ENCODE results near the gene ZNF117.
"Not testable (repeated sequence)": the region's sequence is repeated elsewhere in the genome, so short reads cannot be mapped to it uniquely, and the experiment has no call there.

Gene ZNF117

DNA sequence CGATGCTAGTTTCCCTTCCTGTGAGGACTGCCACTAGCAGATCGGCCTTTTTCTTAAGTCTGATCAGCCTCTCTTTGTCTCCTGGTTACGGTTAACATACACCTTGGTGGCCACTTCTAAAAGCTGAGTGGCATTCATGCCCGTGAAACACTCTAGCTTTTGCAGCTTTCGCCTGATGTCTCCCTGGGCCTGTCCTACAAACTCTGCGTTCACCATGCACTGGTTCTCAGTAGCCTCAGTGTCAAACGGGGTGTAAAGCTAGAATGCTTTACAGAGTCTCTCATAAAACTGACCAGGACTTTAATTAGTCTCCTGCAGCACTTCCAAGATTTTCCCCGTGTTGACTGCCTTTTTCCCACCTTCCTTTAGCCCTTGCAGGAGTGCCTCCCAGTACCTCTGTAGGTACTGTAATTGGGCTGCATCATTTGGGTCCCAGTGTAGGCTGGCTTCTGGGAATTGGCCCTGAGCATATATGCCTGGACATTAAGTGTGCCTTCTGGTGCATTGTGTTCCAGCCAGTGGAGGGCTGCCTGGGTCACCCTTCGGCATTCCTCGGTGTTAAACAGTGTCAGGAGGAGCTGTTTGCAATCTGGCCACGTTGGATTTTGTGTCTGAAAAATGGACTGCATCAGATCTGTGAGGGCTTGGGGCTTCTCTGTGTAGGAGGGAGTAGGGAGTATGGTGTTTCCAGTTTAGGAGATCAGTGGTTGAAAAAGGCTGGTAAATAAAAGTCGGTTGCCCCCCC, 6.5 kb upstream of the ZNF117 start:
- no peak for DNase-seq

DNA sequence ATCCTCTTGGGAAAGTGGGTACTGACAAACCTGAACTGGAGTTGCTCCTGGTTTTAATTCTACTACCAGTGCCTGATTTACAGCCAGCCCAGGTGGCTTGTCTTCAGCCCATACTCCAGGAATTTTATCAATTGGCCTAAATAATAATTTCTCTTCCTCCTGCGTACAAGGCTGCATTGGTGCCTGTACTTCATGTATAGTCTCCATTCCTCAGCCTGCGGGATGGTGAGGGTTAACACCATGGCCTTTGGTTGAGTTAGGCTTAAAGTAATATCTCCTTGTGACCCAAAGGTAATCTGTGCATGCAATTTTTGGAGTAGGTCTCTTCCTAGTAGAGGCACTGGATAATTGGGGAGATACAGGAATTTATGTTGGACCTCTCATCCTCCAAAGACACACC, 5.5 kb upstream of the ZNF117 start:
- DNase-seq: no peak

- no peak for DNase-seq
Observed at GRCh38 chr7:64993901-64994300, 3.1 kb upstream of the ZNF117 start.

DNA sequence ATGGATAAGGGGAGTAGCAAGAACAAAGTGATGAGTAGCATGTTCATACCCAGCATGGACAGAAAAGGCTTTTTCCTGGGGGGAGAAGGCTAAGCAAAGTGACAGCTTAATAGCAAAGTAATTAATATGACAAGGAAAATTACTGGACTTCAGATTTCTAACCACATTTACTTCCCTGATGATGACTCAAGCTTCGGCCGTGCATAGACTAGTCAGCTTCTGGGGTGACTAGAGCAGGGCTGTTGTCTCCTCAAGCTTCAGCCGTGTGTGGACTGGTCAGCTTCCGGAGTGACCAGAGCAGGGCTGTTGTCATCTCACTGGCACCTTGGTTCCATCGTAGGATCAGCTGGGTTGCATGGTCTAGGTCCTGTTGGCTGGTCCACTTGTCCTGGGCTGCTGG, 2.1 kb upstream of the ZNF117 start:
- DNase-seq: no peak

- DNase-seq: no peak
Observed at GRCh38 chr7:64990216-64990615, 620 bp downstream of the ZNF117 start.

DNA sequence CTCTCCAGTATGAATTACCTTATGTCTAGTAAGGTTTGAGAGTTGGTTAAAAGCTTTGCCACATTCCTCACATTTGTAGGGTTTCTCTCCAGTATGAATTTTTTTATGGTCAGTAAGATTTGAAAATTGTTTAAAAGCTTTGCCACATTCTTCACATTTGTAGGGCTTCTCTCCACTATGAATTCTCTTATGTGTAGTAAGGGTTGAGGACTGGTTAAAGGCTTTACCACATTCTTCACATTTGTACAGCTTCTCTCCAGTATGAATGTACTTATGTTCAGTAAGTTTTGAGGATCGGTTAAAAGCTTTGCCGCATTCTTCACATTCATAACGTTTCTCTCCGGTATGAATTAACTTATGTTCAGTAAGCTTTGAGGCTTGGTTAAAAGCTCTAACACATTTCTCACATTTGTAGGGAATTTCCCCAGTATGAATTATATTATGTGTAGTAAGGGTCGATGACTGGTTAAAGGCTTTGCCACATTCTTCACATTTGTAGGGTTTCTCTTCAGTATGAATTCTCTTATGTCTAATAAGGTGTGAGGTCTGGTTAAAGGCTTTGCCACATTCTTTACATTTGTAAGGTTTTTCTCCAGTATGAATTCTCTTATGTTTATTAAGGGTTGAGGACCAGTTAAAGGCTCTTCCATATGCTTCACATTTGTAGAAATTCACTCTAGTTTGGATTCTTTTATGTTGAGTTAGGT, 12.2 kb downstream of the ZNF117 start:
- DNase-seq: no peak

DNA sequence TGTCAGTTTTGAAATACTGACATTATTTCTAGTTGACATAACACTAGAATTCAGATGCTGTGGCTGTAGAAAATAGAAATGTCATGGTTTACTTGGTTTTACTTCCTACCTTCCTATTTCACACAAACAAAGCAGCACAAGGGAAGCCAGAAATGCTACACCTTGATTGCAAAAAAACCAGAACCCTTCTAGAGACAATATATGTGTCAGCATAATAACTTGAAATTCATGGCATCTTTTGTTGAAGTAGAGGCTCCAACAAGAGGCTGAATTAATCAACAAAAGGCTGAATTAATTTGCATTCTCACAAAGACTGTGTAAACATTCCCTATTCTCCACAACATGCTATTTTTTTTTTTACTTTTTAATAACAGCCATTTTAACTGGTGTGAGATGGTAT, 25.2 kb downstream of the ZNF117 start:
- no peak for DNase-seq

- DNase-seq: no peak
Observed at GRCh38 chr7:64959072-64959747, 31.6 kb downstream of the ZNF117 start.

GRCh38 chr7:64951250-64951848, 39.5 kb downstream of the ZNF117 start:
- DNase-seq: peak in 2 of 58 donors; percentile 30 to 38

- not testable (repeated sequence) for DNase-seq
Observed at GRCh38 chr7:64950673-64951072, 40.2 kb downstream of the ZNF117 start.

DNA sequence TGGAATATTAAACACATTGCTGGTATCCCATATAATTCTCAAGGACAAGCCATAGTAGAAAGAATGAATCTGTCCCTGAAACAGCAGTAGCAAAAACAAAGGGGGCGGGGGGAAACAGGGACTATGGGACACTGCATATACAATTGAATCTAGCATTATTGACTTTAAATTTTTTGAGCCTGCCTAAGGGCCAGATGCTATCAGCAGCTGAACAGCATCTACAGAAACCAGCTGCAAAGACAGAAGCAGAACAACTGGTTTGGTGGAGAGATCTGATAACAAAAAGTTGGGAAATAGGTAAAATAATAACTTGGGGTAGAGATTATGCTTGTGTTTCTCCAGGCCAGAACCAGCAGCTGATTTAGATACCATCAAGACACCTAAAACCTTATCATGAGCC, 42.1 kb downstream of the ZNF117 start:
- DNase-seq: not testable (repeated sequence)

DNA sequence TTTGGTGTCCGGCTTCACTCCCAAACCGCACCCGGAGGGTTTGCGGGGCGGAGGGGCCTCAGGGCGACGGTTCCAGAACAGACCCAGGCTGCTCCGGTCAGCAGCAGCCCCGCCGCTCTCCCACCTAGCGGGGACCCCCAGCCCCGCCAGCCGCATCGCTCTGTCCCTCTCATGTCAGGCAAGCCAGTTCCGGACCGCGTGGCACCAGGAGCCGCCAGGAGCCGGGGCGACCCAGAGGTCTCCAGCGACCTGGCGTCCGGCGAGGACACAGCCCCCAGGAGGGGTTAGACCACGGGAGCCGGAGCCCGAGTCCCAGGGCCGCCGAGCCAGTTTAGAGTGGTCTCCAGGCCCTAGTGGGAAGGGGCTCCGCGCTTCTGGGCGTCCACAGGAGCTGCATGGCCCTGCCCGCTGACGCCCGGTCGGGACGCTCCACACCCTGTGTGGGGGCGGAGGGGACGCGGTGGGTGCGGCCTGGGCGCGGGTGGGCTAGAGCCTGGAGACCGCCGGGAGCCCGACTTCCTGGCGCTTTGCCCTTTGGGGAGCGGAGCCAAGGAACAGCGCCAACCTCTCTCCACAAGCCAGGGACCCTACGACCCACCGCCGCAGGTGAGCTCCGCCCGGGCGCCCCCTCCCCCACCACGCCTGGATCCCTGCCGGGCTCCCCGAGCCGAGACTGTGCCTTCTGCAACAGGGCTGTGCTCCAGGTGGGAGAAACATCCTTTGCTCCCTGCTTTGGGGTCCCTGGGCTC, 43.4 kb downstream of the ZNF117 start:
- DNase-seq: peak in 5 of 58 donors; percentile 9 to 58 (median 17)

- DNase-seq: peak in 3 of 58 donors; percentile 4 to 21 (median 6)
Observed at GRCh38 chr7:64946772-64947171, 44.1 kb downstream of the ZNF117 start.

DNA sequence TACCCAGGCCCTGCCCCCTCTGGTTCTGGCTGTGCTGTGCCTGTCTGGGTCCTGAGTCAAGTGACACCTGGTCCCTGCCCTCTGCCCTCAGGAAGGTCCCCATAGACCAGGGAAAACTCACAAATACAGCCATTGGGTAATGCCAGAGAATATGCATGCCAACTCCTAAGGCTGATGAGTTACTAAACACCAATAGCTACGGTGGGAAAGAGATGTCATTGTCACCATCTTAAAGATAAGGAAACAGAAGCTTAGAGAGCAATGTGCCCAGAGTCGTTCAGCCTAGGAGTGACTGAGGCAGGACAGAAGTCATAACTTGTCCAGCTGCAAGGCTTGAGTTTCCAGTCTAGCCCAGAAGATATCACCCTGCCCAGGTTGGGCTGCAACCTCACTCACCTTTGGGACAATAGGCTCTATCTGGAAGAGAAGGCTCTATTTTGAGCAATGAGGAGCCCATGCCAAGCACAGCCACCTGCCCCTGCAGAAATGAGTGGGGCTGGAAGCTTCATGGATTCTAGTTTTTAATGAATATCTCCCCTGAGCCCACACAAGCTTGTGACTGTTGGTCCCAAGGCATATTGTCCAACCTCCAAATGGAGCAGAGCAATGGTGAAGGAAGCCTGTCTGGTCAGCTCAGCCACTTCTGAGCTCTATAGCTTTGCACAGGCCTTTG, 45.2 kb downstream of the ZNF117 start:
- no peak for DNase-seq

- not testable (repeated sequence) for DNase-seq
Observed at GRCh38 chr7:64944667-64945502, 46.0 kb downstream of the ZNF117 start.

GRCh38 chr7:64940021-64940420, 50.8 kb downstream of the ZNF117 start:
- not testable (repeated sequence) for DNase-seq

DNA sequence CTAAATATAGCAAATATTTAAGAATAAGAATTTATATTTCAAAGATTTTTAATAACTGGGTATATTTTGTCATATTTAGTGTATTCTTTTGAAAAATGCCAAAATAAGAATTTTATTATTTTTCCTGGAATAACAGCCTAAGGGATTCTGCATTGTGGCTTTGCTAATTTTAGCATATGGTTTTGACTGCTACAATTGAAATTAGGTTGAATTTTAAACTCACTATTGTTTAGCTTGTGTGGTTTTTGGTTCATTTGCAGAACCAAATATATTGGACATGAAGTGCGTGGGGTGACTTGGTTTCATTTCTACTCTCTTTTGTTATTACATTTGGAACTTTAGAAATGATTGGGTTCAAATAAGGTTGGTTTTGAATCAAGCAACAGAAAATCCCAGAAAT, 52.3 kb downstream of the ZNF117 start:
- no peak for DNase-seq

- DNase-seq: no peak
Observed at GRCh38 chr7:64934478-64934877, 56.4 kb downstream of the ZNF117 start.

Measured in anterior cingulate cortex (tissue), 58 donors.